WTC11 (cell line): ENCODE results near the gene CPVL.

Experiments
- ATF3 ChIP-seq: sonication (generic); formaldehyde crosslinking; conservative IDR thresholded peaks from 2 replicates; pipeline ENCODE4 v1.8.1; 2022; ENCODE audit warnings: mild to moderate bottlenecking, missing genetic modification reagents
- CREM ChIP-seq: sonication (generic); formaldehyde crosslinking; IDR thresholded peaks from 2 replicates; pipeline ENCODE4 v1.8.1; 2022; ENCODE audit warnings: mild to moderate bottlenecking, missing genetic modification reagents, moderate library complexity
- CTCF ChIP-seq: fragments of 200-600 bp; IDR thresholded peaks from 2 replicates; pipeline ENCODE4 v1.8.0; 2022; ENCODE audit warnings: antibody characterized with exemption
- JUN ChIP-seq: sonication (generic); formaldehyde crosslinking; IDR thresholded peaks from 2 replicates; pipeline ENCODE4 v1.8.0; 2023; ENCODE audit warnings: mild to moderate bottlenecking, missing genetic modification reagents
- MLX ChIP-seq: sonication (generic); formaldehyde crosslinking; IDR thresholded peaks from 2 replicates; pipeline ENCODE4 v1.8.1; 2023; ENCODE audit warnings: mild to moderate bottlenecking, missing genetic modification reagents, moderate library complexity
- SP1 ChIP-seq: sonication (generic); formaldehyde crosslinking; conservative IDR thresholded peaks from 2 replicates; pipeline ENCODE4 v1.8.1; 2022; ENCODE audit warnings: missing genetic modification reagents
- ZBTB21 ChIP-seq: sonication (generic); formaldehyde crosslinking; IDR thresholded peaks from 2 replicates; pipeline ENCODE4 v1.8.1; 2023; ENCODE audit warnings: mild to moderate bottlenecking, missing genetic modification reagents, borderline replicate concordance
- ZNF138 ChIP-seq: sonication (generic); formaldehyde crosslinking; conservative IDR thresholded peaks from 2 replicates; pipeline ENCODE4 v1.8.1; 2022; ENCODE audit warnings: mild to moderate bottlenecking, moderate library complexity, missing genetic modification reagents
- ZNF263 ChIP-seq: sonication (generic); formaldehyde crosslinking; IDR thresholded peaks from 2 replicates; pipeline ENCODE4 v1.8.1; 2022; ENCODE audit warnings: low read depth, mild to moderate bottlenecking, moderate library complexity, missing genetic modification reagents
- TF ChIP-seq, protein P1 (sequence below): sonication (generic); formaldehyde crosslinking; conservative IDR thresholded peaks from 2 replicates; pipeline ENCODE4 v1.8.1; 2023; ENCODE audit warnings: mild to moderate bottlenecking, low read depth, missing genetic modification reagents, moderate library complexity
- TF ChIP-seq, protein P2 (sequence below): sonication (generic); formaldehyde crosslinking; IDR thresholded peaks from 2 replicates; pipeline ENCODE4 v1.8.0; 2022; ENCODE audit warnings: missing genetic modification reagents
- TF ChIP-seq, protein P3 (sequence below): sonication (generic); formaldehyde crosslinking; IDR thresholded peaks from 2 replicates; pipeline ENCODE4 v1.8.1; 2023; ENCODE audit warnings: mild to moderate bottlenecking, missing genetic modification reagents, moderate library complexity
- TF ChIP-seq, protein P4 (sequence below): sonication (generic); formaldehyde crosslinking; IDR thresholded peaks from 2 replicates; pipeline ENCODE4 v1.8.0; 2023; ENCODE audit warnings: mild to moderate bottlenecking, missing genetic modification reagents
- TF ChIP-seq, protein P5 (sequence below): fragments of 250-450 bp; sonication (Bioruptor Pico); IDR thresholded peaks from 2 replicates; pipeline ENCODE4 v1.9.0; 2021; ENCODE audit warnings: mild to moderate bottlenecking

GRCh38 chr7:29100924-29101323 lies 45.4 kb downstream of the CPVL start:
- TF ChIP-seq SP1 (CRISPR knock-in tag) (no peak), CTCF (no peak), JUN (CRISPR knock-in tag) (no peak), ZBTB21 (CRISPR knock-in tag) (no peak), ZNF138 (no peak), CREM (no peak), ATF3 (no peak), ZNF263 (CRISPR knock-in tag) (no peak), MLX (CRISPR knock-in tag) (no peak)
- TF ChIP-seq, protein P1, sequence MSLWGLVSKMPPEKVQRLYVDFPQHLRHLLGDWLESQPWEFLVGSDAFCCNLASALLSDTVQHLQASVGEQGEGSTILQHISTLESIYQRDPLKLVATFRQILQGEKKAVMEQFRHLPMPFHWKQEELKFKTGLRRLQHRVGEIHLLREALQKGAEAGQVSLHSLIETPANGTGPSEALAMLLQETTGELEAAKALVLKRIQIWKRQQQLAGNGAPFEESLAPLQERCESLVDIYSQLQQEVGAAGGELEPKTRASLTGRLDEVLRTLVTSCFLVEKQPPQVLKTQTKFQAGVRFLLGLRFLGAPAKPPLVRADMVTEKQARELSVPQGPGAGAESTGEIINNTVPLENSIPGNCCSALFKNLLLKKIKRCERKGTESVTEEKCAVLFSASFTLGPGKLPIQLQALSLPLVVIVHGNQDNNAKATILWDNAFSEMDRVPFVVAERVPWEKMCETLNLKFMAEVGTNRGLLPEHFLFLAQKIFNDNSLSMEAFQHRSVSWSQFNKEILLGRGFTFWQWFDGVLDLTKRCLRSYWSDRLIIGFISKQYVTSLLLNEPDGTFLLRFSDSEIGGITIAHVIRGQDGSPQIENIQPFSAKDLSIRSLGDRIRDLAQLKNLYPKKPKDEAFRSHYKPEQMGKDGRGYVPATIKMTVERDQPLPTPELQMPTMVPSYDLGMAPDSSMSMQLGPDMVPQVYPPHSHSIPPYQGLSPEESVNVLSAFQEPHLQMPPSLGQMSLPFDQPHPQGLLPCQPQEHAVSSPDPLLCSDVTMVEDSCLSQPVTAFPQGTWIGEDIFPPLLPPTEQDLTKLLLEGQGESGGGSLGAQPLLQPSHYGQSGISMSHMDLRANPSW, result no peak
- TF ChIP-seq, protein P2, sequence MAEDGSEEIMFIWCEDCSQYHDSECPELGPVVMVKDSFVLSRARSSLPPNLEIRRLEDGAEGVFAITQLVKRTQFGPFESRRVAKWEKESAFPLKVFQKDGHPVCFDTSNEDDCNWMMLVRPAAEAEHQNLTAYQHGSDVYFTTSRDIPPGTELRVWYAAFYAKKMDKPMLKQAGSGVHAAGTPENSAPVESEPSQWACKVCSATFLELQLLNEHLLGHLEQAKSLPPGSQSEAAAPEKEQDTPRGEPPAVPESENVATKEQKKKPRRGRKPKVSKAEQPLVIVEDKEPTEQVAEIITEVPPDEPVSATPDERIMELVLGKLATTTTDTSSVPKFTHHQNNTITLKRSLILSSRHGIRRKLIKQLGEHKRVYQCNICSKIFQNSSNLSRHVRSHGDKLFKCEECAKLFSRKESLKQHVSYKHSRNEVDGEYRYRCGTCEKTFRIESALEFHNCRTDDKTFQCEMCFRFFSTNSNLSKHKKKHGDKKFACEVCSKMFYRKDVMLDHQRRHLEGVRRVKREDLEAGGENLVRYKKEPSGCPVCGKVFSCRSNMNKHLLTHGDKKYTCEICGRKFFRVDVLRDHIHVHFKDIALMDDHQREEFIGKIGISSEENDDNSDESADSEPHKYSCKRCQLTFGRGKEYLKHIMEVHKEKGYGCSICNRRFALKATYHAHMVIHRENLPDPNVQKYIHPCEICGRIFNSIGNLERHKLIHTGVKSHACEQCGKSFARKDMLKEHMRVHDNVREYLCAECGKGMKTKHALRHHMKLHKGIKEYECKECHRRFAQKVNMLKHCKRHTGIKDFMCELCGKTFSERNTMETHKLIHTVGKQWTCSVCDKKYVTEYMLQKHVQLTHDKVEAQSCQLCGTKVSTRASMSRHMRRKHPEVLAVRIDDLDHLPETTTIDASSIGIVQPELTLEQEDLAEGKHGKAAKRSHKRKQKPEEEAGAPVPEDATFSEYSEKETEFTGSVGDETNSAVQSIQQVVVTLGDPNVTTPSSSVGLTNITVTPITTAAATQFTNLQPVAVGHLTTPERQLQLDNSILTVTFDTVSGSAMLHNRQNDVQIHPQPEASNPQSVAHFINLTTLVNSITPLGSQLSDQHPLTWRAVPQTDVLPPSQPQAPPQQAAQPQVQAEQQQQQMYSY (CRISPR knock-in tag), result no peak
- TF ChIP-seq, protein P3, sequence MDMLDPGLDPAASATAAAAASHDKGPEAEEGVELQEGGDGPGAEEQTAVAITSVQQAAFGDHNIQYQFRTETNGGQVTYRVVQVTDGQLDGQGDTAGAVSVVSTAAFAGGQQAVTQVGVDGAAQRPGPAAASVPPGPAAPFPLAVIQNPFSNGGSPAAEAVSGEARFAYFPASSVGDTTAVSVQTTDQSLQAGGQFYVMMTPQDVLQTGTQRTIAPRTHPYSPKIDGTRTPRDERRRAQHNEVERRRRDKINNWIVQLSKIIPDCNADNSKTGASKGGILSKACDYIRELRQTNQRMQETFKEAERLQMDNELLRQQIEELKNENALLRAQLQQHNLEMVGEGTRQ (CRISPR knock-in tag), result no peak
- TF ChIP-seq, protein P4, sequence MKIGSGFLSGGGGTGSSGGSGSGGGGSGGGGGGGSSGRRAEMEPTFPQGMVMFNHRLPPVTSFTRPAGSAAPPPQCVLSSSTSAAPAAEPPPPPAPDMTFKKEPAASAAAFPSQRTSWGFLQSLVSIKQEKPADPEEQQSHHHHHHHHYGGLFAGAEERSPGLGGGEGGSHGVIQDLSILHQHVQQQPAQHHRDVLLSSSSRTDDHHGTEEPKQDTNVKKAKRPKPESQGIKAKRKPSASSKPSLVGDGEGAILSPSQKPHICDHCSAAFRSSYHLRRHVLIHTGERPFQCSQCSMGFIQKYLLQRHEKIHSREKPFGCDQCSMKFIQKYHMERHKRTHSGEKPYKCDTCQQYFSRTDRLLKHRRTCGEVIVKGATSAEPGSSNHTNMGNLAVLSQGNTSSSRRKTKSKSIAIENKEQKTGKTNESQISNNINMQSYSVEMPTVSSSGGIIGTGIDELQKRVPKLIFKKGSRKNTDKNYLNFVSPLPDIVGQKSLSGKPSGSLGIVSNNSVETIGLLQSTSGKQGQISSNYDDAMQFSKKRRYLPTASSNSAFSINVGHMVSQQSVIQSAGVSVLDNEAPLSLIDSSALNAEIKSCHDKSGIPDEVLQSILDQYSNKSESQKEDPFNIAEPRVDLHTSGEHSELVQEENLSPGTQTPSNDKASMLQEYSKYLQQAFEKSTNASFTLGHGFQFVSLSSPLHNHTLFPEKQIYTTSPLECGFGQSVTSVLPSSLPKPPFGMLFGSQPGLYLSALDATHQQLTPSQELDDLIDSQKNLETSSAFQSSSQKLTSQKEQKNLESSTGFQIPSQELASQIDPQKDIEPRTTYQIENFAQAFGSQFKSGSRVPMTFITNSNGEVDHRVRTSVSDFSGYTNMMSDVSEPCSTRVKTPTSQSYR, result no peak
- TF ChIP-seq, protein P5, sequence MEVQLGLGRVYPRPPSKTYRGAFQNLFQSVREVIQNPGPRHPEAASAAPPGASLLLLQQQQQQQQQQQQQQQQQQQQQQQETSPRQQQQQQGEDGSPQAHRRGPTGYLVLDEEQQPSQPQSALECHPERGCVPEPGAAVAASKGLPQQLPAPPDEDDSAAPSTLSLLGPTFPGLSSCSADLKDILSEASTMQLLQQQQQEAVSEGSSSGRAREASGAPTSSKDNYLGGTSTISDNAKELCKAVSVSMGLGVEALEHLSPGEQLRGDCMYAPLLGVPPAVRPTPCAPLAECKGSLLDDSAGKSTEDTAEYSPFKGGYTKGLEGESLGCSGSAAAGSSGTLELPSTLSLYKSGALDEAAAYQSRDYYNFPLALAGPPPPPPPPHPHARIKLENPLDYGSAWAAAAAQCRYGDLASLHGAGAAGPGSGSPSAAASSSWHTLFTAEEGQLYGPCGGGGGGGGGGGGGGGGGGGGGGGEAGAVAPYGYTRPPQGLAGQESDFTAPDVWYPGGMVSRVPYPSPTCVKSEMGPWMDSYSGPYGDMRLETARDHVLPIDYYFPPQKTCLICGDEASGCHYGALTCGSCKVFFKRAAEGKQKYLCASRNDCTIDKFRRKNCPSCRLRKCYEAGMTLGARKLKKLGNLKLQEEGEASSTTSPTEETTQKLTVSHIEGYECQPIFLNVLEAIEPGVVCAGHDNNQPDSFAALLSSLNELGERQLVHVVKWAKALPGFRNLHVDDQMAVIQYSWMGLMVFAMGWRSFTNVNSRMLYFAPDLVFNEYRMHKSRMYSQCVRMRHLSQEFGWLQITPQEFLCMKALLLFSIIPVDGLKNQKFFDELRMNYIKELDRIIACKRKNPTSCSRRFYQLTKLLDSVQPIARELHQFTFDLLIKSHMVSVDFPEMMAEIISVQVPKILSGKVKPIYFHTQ (CRISPR knock-in tag), result no peak
